ENCODE data around the gene TRIM9.

The TRIM9 gene

GRCh38 chr14:50932156-50932555 lies 162.7 kb downstream of the TRIM9 start:
- no peak for DNase-seq

- no peak for DNase-seq
Measured at GRCh38 chr14:50931559-50931958, 163.3 kb downstream of the TRIM9 start.

DNA sequence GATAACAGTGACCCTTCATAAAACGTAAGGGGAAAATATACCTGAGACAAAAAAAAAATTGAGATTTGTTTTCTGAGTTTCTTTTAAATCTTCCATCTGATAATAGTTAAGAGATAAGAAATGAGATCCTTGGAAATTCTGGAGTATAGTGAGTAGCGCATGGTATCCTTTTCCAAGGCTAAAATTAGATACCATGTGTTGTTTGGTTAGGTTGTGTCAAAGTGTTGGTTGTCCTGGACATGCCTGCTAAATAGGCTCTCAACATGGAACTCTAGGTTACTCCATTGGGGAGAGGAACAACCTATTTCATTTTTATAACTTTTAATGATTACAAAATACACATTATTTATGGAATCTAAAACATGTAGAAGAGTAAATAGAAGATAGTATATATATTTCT lies 165.4 kb downstream of the TRIM9 start:
- DNase-seq: no peak

- DNase-seq: no peak
Measured at GRCh38 chr14:50928002-50928635, 166.8 kb downstream of the TRIM9 start.

- DNase-seq: no peak
Measured at GRCh38 chr14:50926851-50927386, 168.0 kb downstream of the TRIM9 start.
